ENCODE results near the gene FAM25G. TPM values are rescaled to one million over a fixed set of nuclear protein-coding genes. Genes with fewer than 3 reads are reported as not detected.
"Not testable (repeated sequence)": the region's sequence is repeated elsewhere in the genome, so short reads cannot be mapped to it uniquely, and the experiment has no call there.

FAM25G gene
- total RNA-seq, 1 experiment from 2014 or later = not detected

- CTCF ChIA-PET; H3K36me3 Mint-ChIP-seq (ENCODE audit: insufficient read depth, unreplicated experiment); H3K27me3 Mint-ChIP-seq (ENCODE audit: unreplicated experiment); H3K4me1 Mint-ChIP-seq (ENCODE audit: low read depth, unreplicated experiment); H3K27ac Mint-ChIP-seq (ENCODE audit: unreplicated experiment); H3K9me3 Mint-ChIP-seq (ENCODE audit: low read depth, unreplicated experiment); H3K4me3 Mint-ChIP-seq (ENCODE audit: low read depth, unreplicated experiment); intact Hi-C loops (cut with micrococcal nuclease; ENCODE audit: unreplicated experiment); DNase-seq; BruUV-seq (replicated peaks): not testable (repeated sequence)
These were observed 23.5 kb downstream of the FAM25G start for GRCh38 chr10:47467957-47468356.

DNA sequence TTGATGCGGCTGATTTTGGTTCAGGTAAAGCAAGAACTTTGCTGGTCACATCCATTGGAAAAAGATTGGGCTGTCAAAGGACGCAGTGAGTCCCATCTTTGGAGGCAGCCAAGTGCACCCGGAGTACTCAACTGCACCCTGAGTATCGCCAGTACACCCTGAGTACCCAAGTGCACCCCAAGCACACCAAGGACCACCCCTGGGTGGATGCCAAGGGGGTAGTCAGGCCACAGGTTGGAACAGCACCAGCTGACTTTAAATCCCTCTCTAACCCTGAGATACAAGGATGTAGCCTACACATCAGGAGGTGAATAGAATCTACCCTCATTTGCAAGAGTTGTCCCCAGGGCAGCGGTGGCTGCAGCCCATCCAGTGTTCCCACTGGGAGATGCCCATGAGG, 24.0 kb downstream of the FAM25G start:
- DNase-seq; H3K27ac Mint-ChIP-seq (ENCODE audit: unreplicated experiment); H3K36me3 Mint-ChIP-seq (ENCODE audit: insufficient read depth, unreplicated experiment); BruUV-seq (replicated peaks); H3K9me3 Mint-ChIP-seq (ENCODE audit: low read depth, unreplicated experiment); H3K4me1 Mint-ChIP-seq (ENCODE audit: low read depth, unreplicated experiment); H3K4me3 Mint-ChIP-seq (ENCODE audit: low read depth, unreplicated experiment); CTCF ChIA-PET; intact Hi-C loops (cut with micrococcal nuclease; ENCODE audit: unreplicated experiment); H3K27me3 Mint-ChIP-seq (ENCODE audit: unreplicated experiment): not testable (repeated sequence)

DNA sequence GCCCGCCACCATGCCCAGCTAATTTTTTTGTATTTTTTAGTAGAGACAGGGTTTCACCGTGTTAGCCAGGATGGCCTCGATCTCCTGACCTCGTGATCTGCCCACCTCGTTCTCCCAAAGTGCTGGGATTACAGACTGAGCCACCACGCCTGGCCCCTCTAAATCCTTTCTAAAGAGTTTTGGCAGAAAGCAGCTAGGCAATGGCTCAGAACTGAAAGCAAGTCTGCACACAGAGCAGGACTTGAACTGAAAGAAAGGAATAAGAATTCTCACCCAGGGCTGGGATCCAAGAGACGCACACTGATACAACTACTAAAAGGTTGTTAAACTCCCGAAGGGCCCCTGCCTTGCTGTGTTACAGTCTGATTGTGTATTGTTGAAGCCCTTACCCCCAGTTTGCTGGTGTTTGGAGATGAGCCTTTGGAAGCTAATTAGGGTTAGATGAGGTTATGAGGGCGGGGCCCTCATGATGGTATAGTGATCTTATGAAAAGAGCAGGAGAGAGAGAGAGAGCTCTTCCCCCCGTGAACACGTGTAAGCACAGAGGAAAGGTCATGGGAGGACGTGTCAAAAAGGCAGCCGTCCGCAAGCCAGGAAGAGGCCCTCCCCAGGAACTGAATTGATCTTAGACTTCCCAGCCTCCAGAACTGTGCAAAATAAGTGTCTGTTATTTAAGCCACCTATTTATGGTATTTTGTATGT, 26.1 kb downstream of the FAM25G start:
- H3K27me3 Mint-ChIP-seq (ENCODE audit: unreplicated experiment); H3K36me3 Mint-ChIP-seq (ENCODE audit: insufficient read depth, unreplicated experiment); DNase-seq; H3K4me1 Mint-ChIP-seq (ENCODE audit: low read depth, unreplicated experiment); H3K4me3 Mint-ChIP-seq (ENCODE audit: low read depth, unreplicated experiment); H3K9me3 Mint-ChIP-seq (ENCODE audit: low read depth, unreplicated experiment); intact Hi-C loops (cut with micrococcal nuclease; ENCODE audit: unreplicated experiment); CTCF ChIA-PET; BruUV-seq (replicated peaks); H3K27ac Mint-ChIP-seq (ENCODE audit: unreplicated experiment): not testable (repeated sequence)

GRCh38 chr10:47462577-47463358, 28.7 kb downstream of the FAM25G start:
- DNase-seq; H3K9me3 Mint-ChIP-seq (ENCODE audit: low read depth, unreplicated experiment); H3K36me3 Mint-ChIP-seq (ENCODE audit: insufficient read depth, unreplicated experiment); CTCF ChIA-PET; intact Hi-C loops (cut with micrococcal nuclease; ENCODE audit: unreplicated experiment); H3K4me3 Mint-ChIP-seq (ENCODE audit: low read depth, unreplicated experiment); H3K27ac Mint-ChIP-seq (ENCODE audit: unreplicated experiment); BruUV-seq (replicated peaks); H3K27me3 Mint-ChIP-seq (ENCODE audit: unreplicated experiment): not testable (repeated sequence)
- H3K4me1 Mint-ChIP-seq (ENCODE audit: low read depth, unreplicated experiment) = peaks cover 27% of the 10 kb centered on the region

DNA sequence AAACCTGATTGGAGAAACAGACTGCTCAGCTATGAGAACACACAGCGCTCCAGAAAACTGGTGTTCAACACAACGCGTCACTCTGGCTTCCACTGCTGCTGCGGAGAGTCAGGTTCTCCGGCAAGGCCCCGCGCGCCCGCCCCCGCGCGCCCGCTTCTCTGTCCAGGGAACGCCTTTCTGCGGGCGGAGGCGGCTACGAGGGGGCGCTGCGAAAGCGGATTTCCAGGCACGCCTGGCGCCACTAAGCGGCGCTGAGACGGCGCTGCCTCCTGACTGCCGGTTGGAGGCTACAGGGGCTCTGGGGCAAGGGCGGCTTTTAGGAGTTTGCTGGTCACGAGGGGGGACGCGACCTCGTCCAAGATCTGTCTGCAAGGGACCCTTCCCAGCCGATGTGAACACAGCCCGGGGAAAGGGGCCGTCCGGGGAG, 30.2 kb downstream of the FAM25G start:
- H3K4me3 Mint-ChIP-seq (ENCODE audit: low read depth, unreplicated experiment) = peak overlapping the region; percentile 63
- H3K36me3 Mint-ChIP-seq (ENCODE audit: insufficient read depth, unreplicated experiment); intact Hi-C loops (cut with micrococcal nuclease; ENCODE audit: unreplicated experiment); H3K9me3 Mint-ChIP-seq (ENCODE audit: low read depth, unreplicated experiment); CTCF ChIA-PET; BruUV-seq (replicated peaks); H3K27me3 Mint-ChIP-seq (ENCODE audit: unreplicated experiment): not testable (repeated sequence)
- H3K4me1 Mint-ChIP-seq (ENCODE audit: low read depth, unreplicated experiment) = peaks cover 29% of the 10 kb centered on the region
- DNase-seq = peak; percentile 26
- H3K27ac Mint-ChIP-seq (ENCODE audit: unreplicated experiment) = peak overlapping the region; percentile 69

- no peak overlapping the region for H3K4me3 Mint-ChIP-seq (ENCODE audit: low read depth, unreplicated experiment)
- H3K9me3 Mint-ChIP-seq (ENCODE audit: low read depth, unreplicated experiment) = peaks cover 2% of the 10 kb centered on the region
- no TSS peak for BruUV-seq (replicated peaks)
- H3K4me1 Mint-ChIP-seq (ENCODE audit: low read depth, unreplicated experiment) = peaks cover 29% of the 10 kb centered on the region
- DNase-seq = no peak
- peak overlapping the region; percentile 41 for H3K27ac Mint-ChIP-seq (ENCODE audit: unreplicated experiment)
- peaks cover 21% of the 10 kb centered on the region for H3K27me3 Mint-ChIP-seq (ENCODE audit: unreplicated experiment)
- CTCF ChIA-PET = no interaction called here
- intact Hi-C loops (cut with micrococcal nuclease; ENCODE audit: unreplicated experiment) = no loop called here
- H3K36me3 Mint-ChIP-seq (ENCODE audit: insufficient read depth, unreplicated experiment) = peaks cover 6% of the 10 kb centered on the region
- TF ChIP-seq CTCF (IDR thresholded peaks at IDR 0.05; ENCODE audit: unreplicated experiment) = no peak
These were observed 32.9 kb downstream of the FAM25G start for GRCh38 chr10:47458466-47459154.
